Activated naive CD4-positive, alpha-beta T cell treated with anti-CD3 and anti-CD28 coated beads, Interleukin-2, amount 50 U/mL, for 16 hours (primary cell): ENCODE results near the gene UHRF2.
"Not testable (repeated sequence)": the region's sequence is repeated elsewhere in the genome, so short reads cannot be mapped to it uniquely, and the experiment has no call there.

Experiments used
- DNase-seq: peaks from one replicate; pipeline ENCODE4 v3.0.0-alpha.2; 2020

UHRF2 gene

GRCh38 chr9:6489099-6489498 lies 76.1 kb downstream of the UHRF2 start:
- DNase-seq, result no peak

GRCh38 chr9:6490863-6491262 lies 77.9 kb downstream of the UHRF2 start:
- no peak for DNase-seq

- no peak for DNase-seq
Measured at GRCh38 chr9:6495466-6495865, 82.5 kb downstream of the UHRF2 start.

- DNase-seq, result no peak
Measured at GRCh38 chr9:6498982-6499381, 86.0 kb downstream of the UHRF2 start.

GRCh38 chr9:6501526-6502210 lies 88.7 kb downstream of the UHRF2 start:
- no peak for DNase-seq

GRCh38 chr9:6502399-6502798 lies 89.4 kb downstream of the UHRF2 start:
- DNase-seq, result no peak

GRCh38 chr9:6506571-6506970 lies 93.6 kb downstream of the UHRF2 start:
- no peak for DNase-seq

GRCh38 chr9:6512085-6512657 lies 99.2 kb downstream of the UHRF2 start:
- DNase-seq, result no peak

GRCh38 chr9:6522263-6522662 lies 109.3 kb downstream of the UHRF2 start:
- DNase-seq, result no peak

GRCh38 chr9:6525326-6526045 lies 112.5 kb downstream of the UHRF2 start:
- no peak for DNase-seq

- no peak for DNase-seq
Measured at GRCh38 chr9:6535594-6535993, 122.6 kb downstream of the UHRF2 start.

- DNase-seq, result no peak
Measured at GRCh38 chr9:6538666-6539071, 125.7 kb downstream of the UHRF2 start.

- not testable (repeated sequence) for DNase-seq
Measured at GRCh38 chr9:6542617-6543016, 129.6 kb downstream of the UHRF2 start.

- no peak for DNase-seq
Measured at GRCh38 chr9:6543204-6543603, 130.2 kb downstream of the UHRF2 start.

- no peak for DNase-seq
Measured at GRCh38 chr9:6545017-6545691, 132.2 kb downstream of the UHRF2 start.

GRCh38 chr9:6549106-6549800 lies 136.3 kb downstream of the UHRF2 start:
- DNase-seq, result no peak

- no peak for DNase-seq
Measured at GRCh38 chr9:6551136-6551535, 138.1 kb downstream of the UHRF2 start.

- DNase-seq, result no peak
Measured at GRCh38 chr9:6552033-6552432, 139.0 kb downstream of the UHRF2 start.

GRCh38 chr9:6552498-6553121 lies 139.6 kb downstream of the UHRF2 start:
- DNase-seq, result no peak

GRCh38 chr9:6553866-6554265 lies 140.9 kb downstream of the UHRF2 start:
- no peak for DNase-seq
